Head of caudate nucleus (tissue), 42 donors: ENCODE results near the gene PCDH18.
"Not testable (repeated sequence)": the region's sequence is repeated elsewhere in the genome, so short reads cannot be mapped to it uniquely, and the experiment has no call there.

ENCODE experiments used
- DNase-seq, 42 donors: peaks; one replicate each; pipeline versions ENCODE4 v3.0.0 to v3.0.0-alpha.2; 2020 to 2021; ENCODE audit warnings: mixed read lengths in 7 of 42
- intact Hi-C: fragments of 100-400 bp; cut with DNase I; formaldehyde crosslinking; loops from one replicate; pipeline ENCODE4 v1.15.0; 2022

Gene PCDH18

DNA sequence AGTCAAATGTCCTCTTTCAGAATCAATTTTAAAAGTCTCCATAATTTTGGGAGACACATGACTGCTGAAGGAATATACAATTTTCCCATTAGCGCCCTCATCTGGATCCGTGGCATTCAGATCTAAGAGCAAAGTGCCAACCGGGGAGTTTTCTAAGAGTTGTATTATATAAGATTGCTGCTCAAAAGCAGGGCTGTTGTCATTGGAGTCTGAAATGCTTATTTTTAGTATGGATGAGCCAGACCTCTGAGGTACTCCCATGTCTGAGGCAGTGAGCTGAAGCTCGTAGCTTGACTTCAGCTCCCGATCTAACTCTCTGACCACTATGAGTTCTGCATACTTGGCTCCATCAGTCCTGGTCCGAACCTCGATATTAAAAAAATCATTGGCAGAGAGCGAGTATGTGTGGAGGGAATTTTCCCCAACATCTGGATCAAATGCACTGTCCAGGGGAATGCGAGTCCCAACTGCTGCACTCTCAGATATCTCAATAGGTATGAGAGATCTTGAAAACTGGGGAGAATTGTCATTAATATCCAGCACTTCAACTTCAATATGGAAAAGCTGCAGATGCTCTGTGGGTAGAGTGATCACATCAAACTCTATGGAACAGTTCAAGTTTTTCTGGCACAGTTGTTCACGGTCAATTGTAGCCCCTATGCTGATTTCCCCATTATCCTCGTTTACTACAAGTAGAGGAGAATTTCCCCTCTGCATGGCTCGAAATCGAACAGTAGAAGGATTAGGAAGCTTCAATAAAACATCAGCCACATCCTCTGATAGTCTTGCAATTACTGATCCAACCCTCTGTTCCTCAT lies 917 bp downstream of the PCDH18 start:
- peak in 9 of 42 donors; percentile 6 to 46 (median 18) for DNase-seq
- intact Hi-C loops, result no loop called here

- intact Hi-C loops, result no loop called here
- no peak for DNase-seq
Observed at GRCh38 chr4:137530176-137530575, 2.1 kb downstream of the PCDH18 start.

GRCh38 chr4:137529432-137529831 lies 2.9 kb downstream of the PCDH18 start:
- intact Hi-C loops, result no loop called here

DNA sequence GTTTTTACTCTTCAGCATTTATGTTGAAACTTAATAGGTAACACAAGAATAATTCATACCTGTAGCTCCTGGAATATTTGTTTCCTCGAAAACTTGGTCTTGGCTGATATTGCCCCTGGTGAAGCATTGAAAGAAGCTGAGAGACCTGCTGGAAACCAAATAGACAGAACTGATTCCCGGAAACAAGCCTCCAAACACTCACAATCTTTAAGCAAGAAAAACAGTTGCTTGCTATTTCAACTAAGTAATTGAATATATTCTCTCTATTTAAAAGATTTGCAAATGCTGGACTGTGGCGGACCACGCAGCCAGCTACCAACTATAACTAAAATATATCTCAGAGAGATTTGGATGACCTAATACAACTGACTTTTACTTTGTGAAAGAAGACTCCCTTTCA lies 3.6 kb downstream of the PCDH18 start:
- intact Hi-C loops, result no loop called here

More at GRCh38 chr4:137529432-137529831, 2.9 kb downstream of the PCDH18 start:
- no peak for DNase-seq

DNA sequence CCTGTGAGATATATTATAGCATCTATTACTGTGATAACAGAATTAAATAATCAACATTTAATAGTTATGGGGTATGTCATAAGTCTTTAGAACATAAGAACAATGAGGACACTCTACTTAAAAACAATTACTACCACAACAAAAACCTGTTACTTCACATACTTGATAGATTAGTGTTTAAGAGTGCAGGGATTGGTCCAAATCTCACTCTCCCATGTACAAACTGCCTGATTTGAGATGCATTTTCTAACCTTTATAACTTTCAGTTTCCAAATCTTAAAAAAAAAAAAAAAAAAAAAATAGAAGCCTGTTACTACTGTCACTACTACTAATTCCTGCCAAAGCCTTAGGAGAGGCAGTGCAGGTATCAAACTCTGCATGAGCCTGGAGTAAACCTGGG lies 5.6 kb downstream of the PCDH18 start:
- intact Hi-C loops, result no loop called here
- no peak for DNase-seq

More for the DNA sequence above, 3.6 kb downstream of the PCDH18 start:
- DNase-seq, result no peak

DNA sequence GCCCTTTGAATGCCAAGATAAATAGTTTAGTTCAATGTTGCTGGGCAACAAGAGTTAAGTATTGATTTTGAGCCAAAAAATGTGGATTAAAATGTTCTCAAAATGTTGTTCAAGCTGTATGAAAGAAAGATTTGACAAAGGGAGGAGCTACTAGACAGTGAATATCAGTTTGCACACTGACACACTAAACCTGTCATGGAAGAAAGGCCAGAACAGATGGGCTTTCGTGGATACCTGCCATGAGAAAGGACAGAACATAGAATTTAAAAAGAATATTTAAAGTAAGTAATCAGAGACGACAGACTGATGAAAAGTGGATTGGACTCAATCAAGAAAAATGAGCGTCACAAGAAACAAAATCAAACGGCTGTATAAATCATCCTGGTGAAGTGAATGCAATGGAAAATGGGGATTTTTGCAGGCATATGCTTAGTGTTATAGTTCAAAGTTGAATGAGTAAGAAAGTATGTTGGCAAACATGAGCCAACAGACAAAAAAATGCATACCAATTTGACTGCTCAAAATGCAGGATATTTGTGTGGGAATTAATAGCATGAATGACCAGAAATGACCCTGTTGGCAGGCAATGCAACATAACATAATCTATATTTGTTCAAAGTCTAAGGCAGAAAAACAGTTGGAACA lies 7.4 kb downstream of the PCDH18 start:
- intact Hi-C loops, result no loop called here
- DNase-seq, result no peak

DNA sequence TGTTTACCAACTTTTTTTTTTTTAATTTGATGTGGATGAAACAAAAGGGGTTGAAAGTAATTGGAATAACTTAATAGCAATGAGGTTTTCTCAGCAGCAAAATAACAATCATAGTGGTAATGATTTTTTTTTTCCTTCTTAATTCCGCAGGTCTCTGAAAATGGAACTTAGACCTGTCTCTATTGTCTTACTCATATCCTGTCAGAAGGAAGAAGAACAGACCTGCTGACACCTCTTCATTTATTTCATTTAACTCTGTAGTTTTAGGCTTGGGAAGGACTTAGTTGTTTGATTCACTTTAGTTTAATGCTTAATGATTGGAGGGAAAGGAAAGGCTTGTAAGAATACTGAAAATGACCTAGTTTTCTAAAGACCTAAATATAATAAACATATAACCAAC lies 9.0 kb downstream of the PCDH18 start:
- intact Hi-C loops, result no loop called here
- DNase-seq, result no peak

GRCh38 chr4:137521053-137521452 lies 11.2 kb downstream of the PCDH18 start:
- DNase-seq, result no peak
- intact Hi-C loops, result no loop called here

DNA sequence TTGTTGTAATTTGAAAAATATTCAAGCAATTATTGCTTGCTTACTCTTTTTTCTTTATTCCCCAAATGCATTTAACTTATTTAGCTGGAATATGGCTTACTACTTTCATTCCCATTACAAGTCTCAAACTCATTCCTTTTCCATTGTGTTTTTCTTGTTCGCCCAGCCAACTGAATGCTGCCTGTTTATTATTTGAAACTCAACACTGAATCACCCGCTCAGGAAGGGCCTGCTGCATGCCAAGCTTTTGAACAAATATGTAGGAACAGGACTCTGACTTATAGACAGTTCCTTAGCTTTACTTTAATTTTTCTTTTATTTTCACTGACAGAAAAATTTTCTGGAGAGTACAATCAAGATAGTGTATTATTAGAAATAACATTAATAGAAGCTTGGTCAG lies 12.9 kb downstream of the PCDH18 start:
- no peak for DNase-seq
- intact Hi-C loops, result no loop called here

DNA sequence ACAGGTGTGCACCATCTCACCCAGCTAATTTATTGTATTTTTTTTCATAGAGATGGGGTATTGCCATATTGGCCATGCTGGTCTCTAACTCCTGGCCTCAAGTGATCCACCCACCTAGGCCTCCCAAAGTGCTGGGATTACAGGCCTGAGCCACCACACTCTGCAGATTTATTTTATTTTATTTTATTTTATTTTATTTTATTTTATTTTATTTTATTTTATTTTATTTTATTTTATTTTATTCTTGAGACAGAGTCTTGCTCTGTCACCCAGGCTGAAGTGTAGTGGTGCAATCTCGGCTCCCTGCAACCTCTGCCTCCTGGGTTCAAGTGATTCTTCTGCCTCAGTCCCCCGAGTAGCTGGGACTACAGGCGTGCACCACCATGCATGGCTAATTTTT lies 15.0 kb downstream of the PCDH18 start:
- intact Hi-C loops, DNase-seq: not testable (repeated sequence)

DNA sequence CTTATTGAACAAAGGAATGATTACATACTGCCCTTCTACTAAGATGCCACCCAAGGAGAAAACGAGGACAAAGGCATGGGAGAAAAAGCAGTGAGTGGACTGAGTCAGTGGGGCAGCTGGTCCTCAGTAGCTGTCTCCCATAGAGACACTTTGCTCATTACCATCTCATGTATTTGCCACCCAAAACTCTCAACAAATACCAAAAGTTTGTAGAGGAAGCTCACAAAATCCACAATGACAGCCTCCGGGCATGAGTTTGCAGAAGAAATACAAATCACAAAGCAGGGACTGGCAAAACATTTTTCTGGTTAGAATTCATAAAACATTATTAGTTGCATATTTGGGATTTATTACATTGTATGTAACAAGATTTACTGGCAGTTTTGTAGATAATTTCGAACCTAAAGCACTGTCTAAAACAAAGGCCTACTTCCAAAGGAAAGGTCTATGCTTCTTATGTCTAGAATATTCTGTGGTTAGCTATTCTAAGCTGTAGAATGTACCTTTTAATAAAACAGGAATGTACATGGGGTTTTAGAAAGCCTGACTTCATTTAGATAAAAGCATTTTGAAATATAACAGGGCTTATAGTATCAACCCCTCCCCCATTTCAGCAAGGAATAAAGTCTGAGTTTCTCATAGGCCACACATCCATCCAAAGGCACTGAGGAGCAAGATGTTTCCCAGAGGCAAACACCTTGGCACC lies 17.7 kb downstream of the PCDH18 start:
- intact Hi-C loops, result no loop called here
- DNase-seq, result no peak

DNA sequence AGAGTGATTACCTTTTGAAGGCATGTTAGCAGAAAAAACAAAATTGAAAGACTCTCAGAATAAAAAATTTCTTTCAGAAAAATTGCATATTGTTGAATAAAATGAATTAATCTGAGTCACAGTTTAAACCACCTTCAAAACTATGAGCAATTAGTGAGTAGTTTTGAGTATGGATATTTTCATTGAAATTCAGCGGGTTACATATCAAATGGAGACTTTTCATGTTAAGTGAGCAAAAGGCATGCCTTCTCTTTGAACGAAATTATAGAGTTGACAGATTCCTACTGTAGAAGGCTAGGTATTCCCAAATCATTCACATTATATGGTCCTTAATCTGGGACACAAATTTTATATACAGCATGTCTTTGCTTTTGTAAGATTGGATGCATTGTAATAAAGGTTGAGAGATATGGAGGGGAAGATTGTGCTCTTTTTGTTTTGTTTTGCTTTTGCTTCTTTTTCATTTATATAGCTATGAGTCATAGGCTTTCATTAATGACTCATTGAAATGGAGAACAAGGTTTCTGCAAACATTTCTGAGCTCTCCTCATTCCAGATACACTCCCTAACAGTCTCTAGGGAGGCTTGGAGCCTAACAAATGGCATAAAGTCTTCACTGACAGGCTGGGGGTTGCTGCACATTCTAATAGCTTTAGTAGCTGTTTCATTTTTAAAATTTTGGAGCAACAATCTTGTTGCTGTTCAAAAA lies 21.6 kb downstream of the PCDH18 start:
- intact Hi-C loops, result no loop called here
- DNase-seq, result peak in 3 of 42 donors; percentile 7 to 27 (median 8)

GRCh38 chr4:137509855-137510282 lies 22.4 kb downstream of the PCDH18 start:
- intact Hi-C loops, result no loop called here

DNA sequence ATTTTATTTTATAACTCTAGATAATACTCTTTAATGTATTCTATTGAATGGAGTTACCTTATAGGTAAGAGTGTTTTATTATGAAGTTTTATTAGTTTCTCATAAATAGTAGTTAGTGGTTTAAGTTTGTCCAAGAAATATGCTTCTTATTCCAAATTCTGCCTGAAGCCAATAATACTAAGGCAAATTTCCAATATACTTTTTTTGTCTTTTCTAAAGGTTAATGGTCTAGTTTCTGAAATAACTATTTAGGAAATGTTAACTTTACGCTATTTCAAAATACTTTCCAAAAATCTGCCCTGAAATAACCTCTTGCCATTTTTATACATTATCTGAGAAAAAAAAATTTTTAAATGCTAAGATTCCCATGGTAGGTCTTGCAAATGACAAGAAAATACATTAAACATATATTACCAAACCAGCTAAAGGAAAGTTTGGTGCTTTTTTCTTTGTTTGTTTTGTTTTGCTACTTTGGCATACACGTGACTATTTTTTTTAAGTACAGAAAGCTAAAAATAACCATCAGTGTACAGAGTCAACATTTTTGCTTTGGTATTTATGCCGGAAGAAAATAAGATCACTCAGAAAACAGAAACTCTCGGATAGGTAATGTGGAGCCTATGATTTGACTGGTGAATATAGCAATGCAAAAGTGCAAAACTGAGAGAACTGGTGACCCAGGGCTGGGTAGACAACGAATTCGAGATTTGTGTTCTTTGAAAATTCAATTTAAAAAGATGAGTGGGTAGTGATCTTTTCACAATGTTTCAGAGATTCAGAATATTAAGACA lies 29.8 kb downstream of the PCDH18 start:
- no peak for DNase-seq
- intact Hi-C loops, result no loop called here

More at GRCh38 chr4:137509855-137510282, 22.4 kb downstream of the PCDH18 start:
- DNase-seq, result no peak

- DNase-seq, intact Hi-C loops: not testable (repeated sequence)
Observed at GRCh38 chr4:137496267-137496666, 36.0 kb downstream of the PCDH18 start.

GRCh38 chr4:137495578-137495977 lies 36.7 kb downstream of the PCDH18 start:
- intact Hi-C loops, result no loop called here
- DNase-seq, result no peak

DNA sequence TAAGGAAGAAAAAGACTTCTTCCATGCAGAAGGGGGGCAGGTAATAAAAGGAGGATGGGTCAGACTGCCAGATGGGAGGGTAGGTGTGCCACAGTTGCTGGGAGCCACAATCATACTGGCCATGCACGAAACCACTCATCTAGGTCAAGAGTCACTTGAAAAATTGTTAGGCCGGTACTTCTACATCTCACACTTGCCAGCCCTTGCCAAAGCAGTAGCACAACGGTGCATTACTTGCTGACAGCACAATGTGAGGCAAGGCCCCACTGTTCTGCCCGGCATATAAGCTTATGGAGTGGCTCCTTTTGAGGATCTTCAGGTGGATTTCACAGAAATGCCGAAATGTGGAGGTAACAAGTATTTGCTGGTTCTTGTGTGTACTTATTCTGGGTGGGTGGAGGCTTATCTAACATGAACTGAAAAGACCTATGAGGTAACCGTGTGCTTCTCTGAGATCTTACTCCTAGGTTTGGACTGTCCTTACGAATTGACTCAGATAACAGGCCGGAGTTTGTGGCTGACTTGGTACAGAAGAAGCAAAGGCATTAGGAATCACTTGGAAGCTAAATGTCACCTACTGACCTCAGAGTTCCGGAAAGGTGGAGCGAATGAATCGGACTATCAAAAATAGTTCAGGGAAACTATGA lies 48.9 kb downstream of the PCDH18 start:
- intact Hi-C loops, DNase-seq: not testable (repeated sequence)

GRCh38 chr4:137479657-137480056 lies 52.6 kb downstream of the PCDH18 start:
- DNase-seq, intact Hi-C loops: not testable (repeated sequence)
